ENCODE data around the gene KCNJ14.
A peak's percentile ranks its signal among the peaks of the same experiment; 100 is the strongest.

Gene KCNJ14

GRCh38 chr19:48436586-48436985, 18.8 kb upstream of the KCNJ14 start:
- no peak for DNase-seq (ENCODE audit: low read depth)
- TF ChIP-seq CTCF (conservative IDR thresholded peaks at IDR 0.05; ENCODE audit: low read length): no peak
- no peak overlapping the region for H3K4me3 ChIP-seq (ENCODE audit: low read length)

DNA sequence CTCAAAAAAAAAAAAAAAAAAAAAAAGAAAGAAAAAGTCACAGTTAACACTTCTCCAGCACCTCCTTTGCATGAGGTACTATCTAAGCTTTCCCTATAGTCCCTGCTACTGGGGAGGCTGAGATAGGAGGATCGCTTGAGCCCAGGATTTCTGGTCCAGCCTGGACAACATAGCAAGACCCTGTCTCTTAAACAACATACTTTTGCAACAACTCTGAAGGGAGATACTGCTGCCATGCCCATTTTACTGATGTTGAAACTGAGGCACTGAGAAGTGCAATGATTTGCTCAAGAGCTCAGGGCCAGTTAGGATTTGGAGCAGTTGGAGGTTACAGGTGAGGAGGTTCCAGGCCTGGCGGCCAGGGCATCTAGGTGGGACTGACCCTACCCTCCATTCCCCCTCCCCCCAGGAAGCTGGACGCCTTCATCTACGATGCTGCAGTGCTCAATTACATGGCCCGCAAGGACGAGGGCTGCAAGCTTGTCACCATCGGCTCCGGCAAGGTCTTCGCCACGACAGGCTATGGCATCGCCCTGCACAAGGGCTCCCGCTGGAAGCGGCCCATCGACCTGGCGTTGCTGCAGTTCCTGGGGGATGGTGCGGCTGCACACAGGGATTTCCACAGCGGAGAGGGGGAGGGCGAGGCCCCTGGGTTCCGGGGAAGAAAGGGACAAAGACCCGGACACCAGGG, 13.9 kb upstream of the KCNJ14 start:
- no peak for DNase-seq (ENCODE audit: low read depth)
- no peak overlapping the region for H3K4me3 ChIP-seq (ENCODE audit: low read length)
- TF ChIP-seq CTCF (conservative IDR thresholded peaks at IDR 0.05; ENCODE audit: low read length): no peak

- DNase-seq (ENCODE audit: low read depth): no peak
Measured at GRCh38 chr19:48442116-48443035, 13.0 kb upstream of the KCNJ14 start.

DNA sequence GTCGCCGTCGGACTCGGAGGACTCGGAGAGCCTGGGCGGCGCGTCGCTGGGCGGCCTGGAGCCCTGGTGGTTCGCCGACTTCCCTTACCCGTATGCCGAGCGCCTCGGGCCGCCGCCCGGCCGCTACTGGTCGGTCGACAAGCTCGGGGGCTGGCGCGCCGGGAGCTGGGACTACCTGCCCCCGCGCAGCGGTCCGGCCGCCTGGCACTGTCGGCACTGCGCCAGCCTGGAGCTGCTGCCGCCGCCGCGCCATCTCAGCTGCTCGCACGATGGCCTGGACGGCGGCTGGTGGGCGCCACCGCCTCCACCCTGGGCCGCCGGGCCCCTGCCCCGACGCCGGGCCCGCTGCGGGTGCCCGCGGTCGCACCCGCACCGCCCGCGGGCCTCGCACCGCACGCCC, 12.1 kb upstream of the KCNJ14 start:
- no peak overlapping the region for H3K4me3 ChIP-seq (ENCODE audit: low read length)
- no peak for DNase-seq (ENCODE audit: low read depth)
- no peak for TF ChIP-seq CTCF (conservative IDR thresholded peaks at IDR 0.05; ENCODE audit: low read length)

More at GRCh38 chr19:48442116-48443035, 13.0 kb upstream of the KCNJ14 start:
- TF ChIP-seq CTCF (conservative IDR thresholded peaks at IDR 0.05; ENCODE audit: low read length): no peak
- H3K4me3 ChIP-seq (ENCODE audit: low read length): no peak overlapping the region

DNA sequence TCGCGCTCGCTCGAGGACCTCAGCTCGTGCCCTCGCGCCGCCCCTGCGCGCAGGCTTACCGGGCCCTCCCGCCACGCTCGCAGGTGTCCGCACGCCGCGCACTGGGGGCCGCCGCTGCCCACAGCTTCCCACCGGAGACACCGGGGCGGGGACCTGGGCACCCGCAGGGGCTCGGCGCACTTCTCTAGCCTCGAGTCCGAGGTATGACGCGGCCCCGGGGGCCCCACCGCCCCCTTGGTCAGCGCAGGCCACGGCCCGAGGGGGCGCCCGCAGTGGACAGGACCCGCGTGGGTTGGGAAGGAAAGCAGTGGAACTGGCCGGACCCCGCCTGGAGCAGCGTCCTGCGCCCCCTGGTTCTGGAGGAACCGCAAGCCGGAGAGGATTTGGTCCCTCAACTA, 11.6 kb upstream of the KCNJ14 start:
- H3K4me3 ChIP-seq (ENCODE audit: low read length): no peak overlapping the region
- no peak for DNase-seq (ENCODE audit: low read depth)
- TF ChIP-seq CTCF (conservative IDR thresholded peaks at IDR 0.05; ENCODE audit: low read length): no peak

GRCh38 chr19:48444129-48444935, 11.0 kb upstream of the KCNJ14 start:
- no peak for TF ChIP-seq CTCF (conservative IDR thresholded peaks at IDR 0.05; ENCODE audit: low read length)
- DNase-seq (ENCODE audit: low read depth): no peak
- H3K4me3 ChIP-seq (ENCODE audit: low read length): peak overlapping the region; percentile 99

All from AG10803 (cell line).